ENCODE data around the gene GATAD2A.

The GATAD2A gene

GRCh38 chr19:19549804-19550464 lies 144.5 kb downstream of the GATAD2A start:
- no peak for DNase-seq

- no peak for DNase-seq
These were observed 145.0 kb downstream of the GATAD2A start for GRCh38 chr19:19550485-19550929.

GRCh38 chr19:19550972-19551852 lies 145.7 kb downstream of the GATAD2A start:
- DNase-seq = no peak

- no peak for DNase-seq
These were observed 146.3 kb downstream of the GATAD2A start for GRCh38 chr19:19551853-19552192.

GRCh38 chr19:19552798-19553197 lies 147.3 kb downstream of the GATAD2A start:
- DNase-seq = no peak

- DNase-seq = no peak
These were observed 148.2 kb downstream of the GATAD2A start for GRCh38 chr19:19553670-19554069.

- no peak for DNase-seq
These were observed 148.9 kb downstream of the GATAD2A start for GRCh38 chr19:19554074-19555023.

GRCh38 chr19:19558055-19558454 lies 152.6 kb downstream of the GATAD2A start:
- no peak for DNase-seq

Measured in NCI-H2081 (cell line).